GM18867 (cell line): Measurements from ENCODE around the gene CCK.

Experiments used
- ATAC-seq: cut with Tn5 transposase; IDR thresholded peaks from one replicate; pipeline ENCODE4 v1.9.1; 2021; ENCODE audit warnings: mild to moderate bottlenecking, moderate library complexity; ENCODE audit not compliant: unreplicated experiment

Gene CCK

DNA sequence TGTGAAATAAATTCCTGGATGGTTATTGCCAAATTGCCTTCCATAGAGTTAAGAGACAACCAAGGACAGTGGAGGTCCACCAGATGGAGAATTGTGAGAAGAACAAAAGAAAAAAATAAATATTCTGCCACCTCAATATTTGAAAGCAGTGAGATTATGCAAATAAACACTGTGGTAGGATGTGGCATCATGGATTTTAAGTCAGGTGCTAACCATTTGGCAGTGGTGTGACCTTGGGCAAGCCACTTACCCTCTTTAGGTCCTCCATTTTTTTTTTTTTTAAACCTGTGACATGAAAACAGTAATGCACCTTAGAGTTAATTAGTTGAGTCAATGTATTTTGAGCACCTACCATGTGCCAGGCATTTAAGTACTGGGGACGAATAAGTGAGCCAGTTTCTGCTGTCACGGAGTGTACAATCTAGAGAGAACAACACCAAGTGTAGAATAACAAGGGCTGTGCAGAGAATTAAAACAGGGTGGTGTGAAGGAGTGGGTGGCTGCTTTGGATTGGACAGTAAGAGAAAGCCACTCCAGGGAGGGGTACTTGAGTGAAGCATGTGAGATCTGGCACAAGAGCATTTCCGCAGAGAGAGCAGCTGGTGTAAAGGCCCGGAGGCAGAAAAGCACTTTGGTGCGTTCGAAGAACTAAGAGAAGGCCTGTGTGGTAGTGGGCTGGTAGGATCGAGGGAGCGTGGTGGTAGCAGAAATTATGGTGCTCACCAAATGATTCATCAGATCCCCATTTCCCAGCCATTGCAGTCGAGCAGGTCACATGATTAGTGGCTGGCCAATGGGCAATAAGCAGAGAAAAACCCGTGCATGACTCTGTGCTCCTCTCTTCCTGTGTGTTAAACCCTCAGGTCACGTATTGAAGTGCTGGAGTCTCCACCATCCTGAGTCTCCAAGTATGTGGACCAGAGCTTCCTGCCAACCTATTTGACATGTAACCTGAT is 39.2 kb downstream of the CCK start:
- no peak for ATAC-seq

DNA sequence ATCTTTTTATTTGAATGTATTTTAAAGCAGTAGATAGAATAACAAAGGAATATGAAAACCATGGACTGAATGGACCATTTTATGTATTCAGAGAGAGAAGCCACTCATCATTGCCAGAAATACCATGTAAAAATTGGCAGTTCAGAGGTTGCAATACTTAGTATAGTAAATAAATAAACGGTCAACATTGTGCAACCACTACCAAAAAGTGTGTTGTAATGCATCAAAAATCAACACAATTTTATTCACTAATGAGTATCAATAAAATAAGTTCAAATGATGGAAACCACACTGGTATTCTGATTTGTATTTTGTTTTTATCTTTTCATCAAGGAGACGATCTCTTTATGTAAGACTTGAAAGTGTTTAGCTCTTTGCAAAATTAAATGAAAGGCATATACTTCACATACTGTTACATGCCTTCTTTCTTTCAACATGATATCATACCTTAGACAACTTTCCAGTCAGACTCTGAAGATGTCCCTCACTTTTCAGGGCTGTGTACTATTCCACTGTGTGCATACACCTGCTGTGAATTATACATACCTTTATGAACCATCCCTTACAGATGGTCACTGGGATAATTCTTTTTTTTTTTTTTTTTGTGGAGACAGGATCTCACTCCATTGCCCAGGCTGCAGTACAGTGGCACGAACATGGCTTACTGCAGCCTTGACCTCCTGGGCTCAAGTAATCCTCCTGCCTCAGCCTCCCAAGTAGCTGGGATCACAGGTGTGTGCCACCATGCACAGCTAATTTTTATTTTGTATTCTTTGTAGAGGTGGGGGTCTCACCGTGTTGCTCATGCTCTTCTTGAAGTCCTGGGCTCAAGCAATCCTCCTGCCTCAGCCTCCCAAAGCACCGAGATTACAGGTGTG is 40.3 kb downstream of the CCK start:
- no peak for ATAC-seq

- ATAC-seq, result no peak
Measured at GRCh38 chr3:42224658-42225421, 41.1 kb downstream of the CCK start.

DNA sequence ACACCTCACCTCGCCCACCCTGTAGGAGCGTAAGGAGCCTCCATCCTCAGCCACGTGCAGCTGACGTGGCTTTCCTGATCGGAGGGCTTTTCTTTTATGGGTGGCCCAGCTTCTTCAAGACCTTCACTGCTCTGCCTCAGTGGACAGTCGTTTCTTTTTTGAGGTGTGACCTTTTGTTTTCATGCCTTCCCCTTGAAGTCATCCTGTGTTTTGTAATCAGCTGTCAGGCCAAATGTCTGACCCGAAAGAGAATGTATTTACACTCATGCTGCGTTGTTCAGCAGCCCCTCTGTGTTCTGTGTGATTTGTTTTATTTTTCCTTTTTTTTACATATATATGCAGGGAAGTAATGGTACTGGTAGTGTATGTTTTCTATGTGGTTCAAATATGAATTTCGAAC is 41.8 kb downstream of the CCK start:
- no peak for ATAC-seq

- no peak for ATAC-seq
Measured at GRCh38 chr3:42222942-42223693, 42.9 kb downstream of the CCK start.

DNA sequence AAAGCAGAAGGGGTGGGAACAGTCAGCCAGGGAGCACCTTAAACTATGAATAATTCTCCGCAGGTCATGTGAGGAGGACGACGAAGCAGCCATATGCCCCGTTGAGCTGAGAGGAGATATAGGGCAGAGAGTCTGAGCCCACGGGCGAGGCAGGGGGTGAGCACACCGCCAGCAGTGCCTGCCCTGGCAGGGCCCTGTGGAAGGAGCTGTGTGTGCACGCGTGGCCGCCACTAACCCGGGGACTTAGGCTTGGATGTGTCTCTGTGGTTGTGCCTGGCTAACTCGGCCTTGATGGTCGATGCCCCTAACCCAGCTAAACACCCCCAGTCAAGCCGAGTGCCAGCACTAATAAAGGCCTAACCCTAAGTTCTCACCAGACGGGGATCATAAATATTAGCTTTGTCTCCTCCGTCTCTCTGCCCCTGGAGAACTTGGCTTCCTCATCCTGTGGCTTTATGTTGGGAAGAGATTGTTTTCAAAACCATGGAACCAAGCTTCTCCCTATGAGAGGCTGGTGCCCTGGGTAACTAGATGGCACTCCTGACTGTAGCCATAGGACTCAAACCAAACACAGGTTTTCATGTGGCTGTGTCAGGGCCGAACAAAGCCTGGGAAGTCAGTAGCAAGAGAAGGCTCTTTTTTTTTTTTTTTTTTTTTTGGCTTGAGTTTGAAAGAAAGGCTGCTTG is 45.4 kb downstream of the CCK start:
- ATAC-seq, result no peak

DNA sequence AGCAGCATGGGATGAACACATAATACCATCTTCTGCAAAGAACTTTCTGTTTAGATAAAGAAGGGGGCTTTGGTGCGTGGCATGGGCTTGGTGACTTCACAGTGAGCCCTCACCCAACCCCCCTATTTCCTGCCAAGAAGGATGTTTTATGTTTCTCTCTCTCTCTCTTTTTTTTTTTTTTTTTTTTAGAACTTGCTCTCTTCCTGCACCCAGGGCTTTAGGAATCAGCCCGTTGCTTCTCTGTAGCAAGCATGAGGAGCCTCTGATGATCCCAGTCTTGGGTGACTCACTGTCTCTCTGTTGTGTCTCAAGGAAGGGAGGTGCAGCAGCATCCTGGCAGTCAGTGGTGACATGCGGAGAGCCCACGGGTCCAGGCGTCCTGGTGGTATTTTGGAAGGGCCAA is 49.1 kb downstream of the CCK start:
- no peak for ATAC-seq

DNA sequence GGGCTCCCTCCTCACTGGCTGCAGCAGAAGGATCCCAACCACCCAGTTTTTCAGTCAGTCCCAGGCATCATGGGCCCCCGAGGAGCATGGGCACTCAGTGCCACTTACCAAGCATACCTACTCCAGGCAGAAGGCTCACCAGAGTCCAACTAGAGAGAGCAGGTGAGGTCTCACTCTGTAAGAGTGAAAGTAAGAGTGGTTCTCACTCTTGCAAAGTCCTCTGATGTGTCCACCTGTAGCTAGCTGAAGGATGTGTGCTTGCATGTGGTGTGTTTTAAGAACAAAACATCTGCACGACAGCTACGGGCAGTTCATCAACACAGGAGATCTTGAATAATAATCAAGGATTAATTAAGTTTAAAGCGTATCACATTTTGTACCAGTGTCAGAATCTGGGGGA is 49.7 kb downstream of the CCK start:
- ATAC-seq, result peak; percentile 81

- ATAC-seq, result no peak
Measured at GRCh38 chr3:42214565-42215283, 51.3 kb downstream of the CCK start.

DNA sequence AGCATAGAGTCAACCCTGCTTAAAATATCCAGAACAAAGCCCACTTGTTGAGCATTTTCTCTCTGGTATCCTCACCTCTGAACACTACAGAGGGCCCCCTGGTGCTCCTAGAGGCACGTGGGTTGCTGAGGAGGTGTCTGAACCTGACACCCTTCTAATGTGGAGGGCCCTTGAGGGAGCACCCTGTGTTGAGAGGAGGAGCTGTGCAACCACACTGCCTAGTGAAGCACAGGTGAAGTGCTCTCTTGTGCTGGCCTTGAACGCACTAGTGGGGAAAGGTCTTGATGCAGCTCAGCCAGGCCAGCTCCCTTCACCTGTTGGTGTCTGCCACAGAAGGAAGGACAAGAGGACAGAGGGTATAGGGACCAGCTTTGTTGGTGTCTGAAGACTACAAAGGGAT is 51.9 kb downstream of the CCK start:
- ATAC-seq, result no peak

DNA sequence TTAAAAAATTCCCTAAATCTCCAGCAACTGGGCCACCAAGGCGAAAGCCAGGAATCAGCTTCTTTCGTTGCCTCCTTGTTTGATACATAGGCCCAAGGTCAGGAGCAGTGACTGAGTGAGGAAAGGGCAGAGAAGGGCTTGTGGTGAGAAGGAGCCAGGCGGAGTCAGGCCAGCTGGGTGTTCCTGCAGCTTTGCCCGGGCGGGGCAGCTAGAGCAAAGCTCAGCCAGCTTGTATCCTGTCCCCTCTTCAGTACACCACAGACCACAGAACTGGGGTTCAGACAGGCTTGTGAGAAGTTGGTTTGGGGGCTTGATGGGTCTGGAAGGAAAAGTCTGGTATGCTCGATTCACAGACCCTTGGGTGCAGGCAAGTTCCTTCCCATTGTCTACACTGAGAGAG is 52.6 kb downstream of the CCK start:
- no peak for ATAC-seq

DNA sequence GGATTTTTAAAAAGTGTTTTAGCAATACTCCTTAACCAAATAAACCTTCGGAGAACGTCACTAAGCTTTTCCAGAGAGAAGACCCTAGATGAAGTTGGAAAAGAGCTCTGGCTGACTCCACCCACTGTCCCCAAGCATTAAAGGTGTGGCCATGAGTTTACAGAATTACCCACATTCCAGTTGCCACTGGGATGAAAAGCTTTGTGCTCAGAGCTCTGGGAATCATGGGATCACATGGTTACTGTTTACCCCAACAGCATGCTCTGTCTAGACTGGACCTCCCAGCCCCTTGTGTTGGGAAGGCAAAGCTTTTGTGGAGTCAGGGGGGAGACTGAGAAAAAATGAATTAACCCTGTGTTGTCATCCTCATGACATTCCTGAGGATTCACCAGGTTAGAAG is 55.3 kb downstream of the CCK start:
- no peak for ATAC-seq

- ATAC-seq, result no peak
Measured at GRCh38 chr3:42209917-42210316, 56.1 kb downstream of the CCK start.
